Activated CD8-positive, alpha-beta T cell treated with anti-CD3 and anti-CD28 coated beads for 36 hours (primary cell): ENCODE results near the gene NUP155. TPM values are rescaled to one million over a fixed set of nuclear protein-coding genes. Genes with fewer than 3 reads are reported as not detected.
A peak's percentile ranks its signal among the peaks of the same experiment; 100 is the strongest.
"Not testable (repeated sequence)": the region's sequence is repeated elsewhere in the genome, so short reads cannot be mapped to it uniquely, and the experiment has no call there.

ENCODE experiments used
- ATAC-seq: fragments of 200-7000 bp; cut with Tn5 transposase; one replicate; pipeline ENCODE4 v1.10.0; 2021; ENCODE audit warnings: mild to moderate bottlenecking, moderate library complexity
- CTCF ChIA-PET: fragments of 350-600 bp; sonication (Branson Sonifier 250); formaldehyde crosslinking; loops from one replicate; lab custom pipeline; 2021; ENCODE audit warnings: antibody characterized with exemption; lab: Charles Lee
- POLR2A ChIA-PET: fragments of 350-600 bp; sonication (Branson Sonifier 250); formaldehyde crosslinking; loops from one replicate; lab custom pipeline; 2021; ENCODE audit warnings: antibody characterized with exemption; lab: Charles Lee
- DNase-seq: peaks from one replicate; pipeline ENCODE4 v3.0.0-alpha.2; 2020
- H3K27ac Mint-ChIP-seq: one replicate; pipeline ENCODE4 v1.8.0; 2021; ENCODE audit warnings: mild to moderate bottlenecking, mixed read lengths
- H3K27me3 Mint-ChIP-seq: one replicate; pipeline ENCODE4 v1.8.0; 2021; ENCODE audit warnings: mixed read lengths
- H3K36me3 Mint-ChIP-seq: one replicate; pipeline ENCODE4 v1.8.0; 2021; ENCODE audit warnings: low read depth, mixed read lengths
- H3K4me1 Mint-ChIP-seq: one replicate; pipeline ENCODE4 v1.8.0; 2021; ENCODE audit warnings: low read depth, mixed read lengths
- H3K4me3 Mint-ChIP-seq: one replicate; pipeline ENCODE4 v1.8.0; 2021; ENCODE audit warnings: mild to moderate bottlenecking, moderate library complexity, mixed read lengths
- H3K9me3 Mint-ChIP-seq: one replicate; pipeline ENCODE4 v1.8.0; 2021; ENCODE audit warnings: mixed read lengths
- CTCF ChIP-seq: fragments of 200-600 bp; IDR thresholded peaks from one replicate; pipeline ENCODE4 v1.8.0; 2022; ENCODE audit warnings: antibody characterized with exemption, mild to moderate bottlenecking
- intact Hi-C: fragments of 100-400 bp; cut with micrococcal nuclease; formaldehyde crosslinking; loops from one replicate; pipeline ENCODE4 v1.10.0; 2022
- total RNA-seq, 2 experiments: library from RNA; stranded (reverse); gene quantifications; one replicate each; pipeline ENCODE4 v1.2.3, GENCODE V29; 2021

Gene NUP155
- total RNA-seq, 2 experiments from 2014 or later: 89.9 to 92.7 TPM

- no peak overlapping the region for H3K4me3 Mint-ChIP-seq
- H3K36me3 Mint-ChIP-seq: peaks cover 24% of the 10 kb centered on the region
- ATAC-seq (no peak), DNase-seq (no peak)
- intact Hi-C loops: no loop called here
- POLR2A ChIA-PET: no interaction called here
- no peaks in the 10 kb centered on the region for H3K4me1 Mint-ChIP-seq
- H3K27ac Mint-ChIP-seq: no peak overlapping the region
- CTCF ChIA-PET: no interaction called here
- TF ChIP-seq CTCF: no peak
- H3K9me3 Mint-ChIP-seq: no peaks in the 10 kb centered on the region
- no peaks in the 10 kb centered on the region for H3K27me3 Mint-ChIP-seq
Measured at GRCh38 chr5:37396352-37396751, 25.4 kb upstream of the NUP155 start.

- ChIA-PET POLR2A (interaction anchor here (1.3 kb wide), 1 partner anchor 16 kb away, joined by 3 read pairs; no protein-coding TSS in a partner anchor), CTCF (interaction anchor here (1.0 kb wide), 1 partner anchor 13 kb away, joined by 3 read pairs; no protein-coding TSS in a partner anchor)
- Mint-ChIP-seq H3K27me3 (no peaks in the 10 kb centered on the region), H3K36me3 (peaks cover 16% of the 10 kb centered on the region), H3K9me3 (no peaks in the 10 kb centered on the region), H3K27ac (no peak overlapping the region), H3K4me1 (peaks cover 3% of the 10 kb centered on the region), H3K4me3 (no peak overlapping the region)
- ATAC-seq (no peak), DNase-seq (no peak)
- TF ChIP-seq CTCF: no peak
- intact Hi-C loops: no loop called here
Measured at GRCh38 chr5:37391591-37391990, 20.7 kb upstream of the NUP155 start.

GRCh38 chr5:37379100-37379628 is 8.3 kb upstream of the NUP155 start, which contains the start of gene WDR70:
Gene WDR70, plus strand, starts transcription at chr5:37379318. Its CDS starts 50 bp downstream, at chr5:37379368.
- POLR2A ChIA-PET: interaction anchor here (1.7 kb wide), 1 partner anchor 9 kb away, joined by 19 read pairs; the partner anchor contains the start of gene NUP155
- CTCF ChIA-PET: interaction anchor here (0.9 to 2.1 kb wide), 2 partner anchors 8 to 11 kb away, joined by 3 to 17 read pairs; partner anchors contain the start of gene NUP155
- H3K4me1 Mint-ChIP-seq: peaks cover 13% of the 10 kb centered on the region

GRCh38 chr5:37378066-37378465 is 7.2 kb upstream of the NUP155 start:
- peak overlapping the region; percentile 83 for H3K4me3 Mint-ChIP-seq
- H3K36me3 Mint-ChIP-seq, DNase-seq, intact Hi-C loops, POLR2A ChIA-PET, H3K27ac Mint-ChIP-seq, ATAC-seq, H3K9me3 Mint-ChIP-seq, H3K27me3 Mint-ChIP-seq: not testable (repeated sequence)
- H3K4me1 Mint-ChIP-seq: peaks cover 13% of the 10 kb centered on the region
- CTCF ChIA-PET: interaction anchor here (0.6 to 2.1 kb wide), 3 partner anchors 7 to 13 kb away, joined by 3 to 17 read pairs (median 3); partner anchors contain the start of gene NUP155

More at GRCh38 chr5:37379100-37379628, 8.3 kb upstream of the NUP155 start, which contains the start of gene WDR70:
- TF ChIP-seq CTCF: peak; percentile 54
- Mint-ChIP-seq H3K27ac (peak within 1 kb of the TSS; percentile 82), H3K4me3 (peak within 1 kb of the TSS; percentile 83)
- intact Hi-C loops, H3K9me3 Mint-ChIP-seq, H3K27me3 Mint-ChIP-seq, H3K36me3 Mint-ChIP-seq: not testable (repeated sequence)
- peak; percentile 99 for ATAC-seq
- DNase-seq: peak; percentile 83

GRCh38 chr5:37375091-37375490 is 4.2 kb upstream of the NUP155 start:
- H3K4me3 Mint-ChIP-seq: no peak overlapping the region
- H3K27ac Mint-ChIP-seq: no peak overlapping the region
- intact Hi-C loops: no loop called here
- H3K36me3 Mint-ChIP-seq: peaks cover 4% of the 10 kb centered on the region
- CTCF ChIA-PET: no interaction called here
- POLR2A ChIA-PET: no interaction called here
- no peak for TF ChIP-seq CTCF
- ATAC-seq (no peak), DNase-seq (no peak)
- H3K4me1 Mint-ChIP-seq: peaks cover 10% of the 10 kb centered on the region
- H3K9me3 Mint-ChIP-seq: no peaks in the 10 kb centered on the region
- H3K27me3 Mint-ChIP-seq: no peaks in the 10 kb centered on the region
